Central memory CD8-positive, alpha-beta T cell (primary cell): ENCODE results near the gene CAMTA1.

Experiments
- ATAC-seq: fragments of 150-1000 bp; cut with Tn5 transposase; replicated peaks from 2 replicates; pipeline ENCODE4 v1.10.0; 2022; ENCODE audit warnings: mild to moderate bottlenecking, moderate FRiP score, moderate number of reproducible peaks; ENCODE audit not compliant: poor library complexity, severe bottlenecking; ENCODE audit errors: extremely low read depth
- DNase-seq, 2 donors: peaks; one replicate each; pipeline ENCODE4 v3.0.0; 2021; ENCODE audit warnings: low spot score in 2 of 2
- H3K27ac Mint-ChIP-seq: one replicate; pipeline ENCODE4 v1.8.0; 2022; ENCODE audit warnings: low read depth, mild to moderate bottlenecking, moderate library complexity, mixed read lengths
- H3K27me3 Mint-ChIP-seq: one replicate; pipeline ENCODE4 v1.8.0; 2022; ENCODE audit warnings: mixed read lengths
- H3K36me3 Mint-ChIP-seq: one replicate; pipeline ENCODE4 v1.8.0; 2022; ENCODE audit warnings: mild to moderate bottlenecking, moderate library complexity, mixed read lengths; ENCODE audit not compliant: insufficient read depth
- H3K4me1 Mint-ChIP-seq: one replicate; pipeline ENCODE4 v1.8.0; 2022; ENCODE audit warnings: mixed read lengths
- H3K4me3 Mint-ChIP-seq: one replicate; pipeline ENCODE4 v1.8.0; 2022; ENCODE audit warnings: mild to moderate bottlenecking, moderate library complexity, mixed read lengths
- H3K9me3 Mint-ChIP-seq: one replicate; pipeline ENCODE4 v1.8.0; 2022; ENCODE audit warnings: mixed read lengths

CAMTA1 gene

GRCh38 chr1:7613106-7613850, 828.0 kb downstream of the CAMTA1 start:
- no peak overlapping the region for H3K4me3 Mint-ChIP-seq
- H3K4me1 Mint-ChIP-seq: no peaks in the 10 kb centered on the region
- H3K27ac Mint-ChIP-seq: no peak overlapping the region
- no peaks in the 10 kb centered on the region for H3K9me3 Mint-ChIP-seq
- H3K36me3 Mint-ChIP-seq: no peaks in the 10 kb centered on the region
- DNase-seq (no peak), ATAC-seq (no peak)
- peaks cover 59% of the 10 kb centered on the region for H3K27me3 Mint-ChIP-seq

DNA sequence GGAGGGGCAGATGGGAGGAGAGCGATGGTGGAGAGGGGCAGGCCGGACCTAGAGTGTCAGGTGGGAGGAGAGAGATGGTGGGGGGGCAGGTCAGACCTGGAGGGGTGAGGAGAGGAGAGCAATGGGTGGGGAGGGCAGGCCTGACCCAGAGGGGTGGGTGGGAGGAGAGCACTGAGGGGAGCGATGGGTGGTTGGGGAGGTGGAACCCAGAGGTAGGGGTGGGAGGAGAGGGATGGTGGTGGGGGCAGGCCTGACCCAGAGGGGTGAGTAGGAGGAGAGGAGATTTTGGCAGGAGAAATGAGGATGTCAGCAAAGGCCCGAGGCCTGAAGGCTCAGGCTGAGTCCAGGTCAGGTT, 828.6 kb downstream of the CAMTA1 start:
- DNase-seq: no peak
- Mint-ChIP-seq H3K4me3 (no peak overlapping the region), H3K36me3 (no peaks in the 10 kb centered on the region), H3K27ac (no peak overlapping the region), H3K4me1 (no peaks in the 10 kb centered on the region), H3K9me3 (no peaks in the 10 kb centered on the region), H3K27me3 (peaks cover 65% of the 10 kb centered on the region)
- no peak for ATAC-seq

DNA sequence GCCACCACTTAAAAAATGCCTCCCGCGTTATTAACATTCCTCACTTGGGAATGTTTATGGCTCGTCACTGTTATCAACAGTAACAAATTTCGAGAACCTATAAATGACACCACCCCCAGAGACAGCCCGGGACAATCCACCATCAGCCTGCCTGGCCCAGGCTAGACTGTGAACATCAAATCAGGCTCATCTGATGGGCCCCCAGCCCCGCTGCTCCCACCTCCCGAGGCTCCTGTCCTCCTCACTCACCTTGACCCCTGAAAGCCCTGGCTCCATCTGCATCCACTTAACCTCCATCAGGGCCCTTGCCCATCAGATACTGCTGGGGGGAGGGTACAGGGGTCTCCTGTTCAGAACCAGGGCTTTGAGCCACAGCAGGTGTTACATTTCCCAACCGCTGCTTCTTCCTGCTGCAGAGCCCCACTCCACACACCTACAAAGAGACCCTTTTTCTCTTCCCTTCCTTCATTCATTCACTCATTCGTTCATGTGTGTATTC, 829.4 kb downstream of the CAMTA1 start:
- ATAC-seq (no peak), DNase-seq (no peak)
- Mint-ChIP-seq H3K27me3 (peaks cover 69% of the 10 kb centered on the region), H3K36me3 (no peaks in the 10 kb centered on the region), H3K27ac (no peak overlapping the region), H3K4me3 (no peak overlapping the region), H3K4me1 (no peaks in the 10 kb centered on the region), H3K9me3 (no peaks in the 10 kb centered on the region)

DNA sequence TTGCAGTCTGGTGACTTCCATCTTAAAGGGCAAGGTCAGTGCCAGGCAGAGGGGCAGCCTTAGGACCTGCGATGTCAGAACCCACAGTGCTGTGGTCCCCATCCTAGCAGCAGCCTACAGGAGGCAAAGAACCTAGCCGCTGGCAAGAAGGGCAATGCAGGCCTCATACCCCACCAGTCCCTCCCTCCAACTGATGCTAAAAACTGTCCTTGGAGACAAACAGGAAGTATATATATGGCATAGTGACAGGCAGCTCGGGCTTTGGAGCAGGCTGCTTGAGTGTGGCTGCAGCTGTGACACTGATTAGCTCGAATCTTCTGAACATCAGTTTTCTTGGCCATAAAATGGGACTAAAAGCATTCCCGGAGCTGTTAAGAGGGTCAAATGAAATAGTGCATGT, 829.9 kb downstream of the CAMTA1 start:
- H3K36me3 Mint-ChIP-seq: no peaks in the 10 kb centered on the region
- ATAC-seq (no peak), DNase-seq (no peak)
- no peak overlapping the region for H3K27ac Mint-ChIP-seq
- peaks cover 69% of the 10 kb centered on the region for H3K27me3 Mint-ChIP-seq
- H3K9me3 Mint-ChIP-seq: no peaks in the 10 kb centered on the region
- no peak overlapping the region for H3K4me3 Mint-ChIP-seq
- H3K4me1 Mint-ChIP-seq: no peaks in the 10 kb centered on the region

GRCh38 chr1:7616076-7616832, 831.0 kb downstream of the CAMTA1 start:
- Mint-ChIP-seq H3K27ac (no peak overlapping the region), H3K9me3 (no peaks in the 10 kb centered on the region), H3K36me3 (no peaks in the 10 kb centered on the region), H3K27me3 (peaks cover 74% of the 10 kb centered on the region), H3K4me3 (no peak overlapping the region), H3K4me1 (no peaks in the 10 kb centered on the region)
- DNase-seq (no peak), ATAC-seq (no peak)

DNA sequence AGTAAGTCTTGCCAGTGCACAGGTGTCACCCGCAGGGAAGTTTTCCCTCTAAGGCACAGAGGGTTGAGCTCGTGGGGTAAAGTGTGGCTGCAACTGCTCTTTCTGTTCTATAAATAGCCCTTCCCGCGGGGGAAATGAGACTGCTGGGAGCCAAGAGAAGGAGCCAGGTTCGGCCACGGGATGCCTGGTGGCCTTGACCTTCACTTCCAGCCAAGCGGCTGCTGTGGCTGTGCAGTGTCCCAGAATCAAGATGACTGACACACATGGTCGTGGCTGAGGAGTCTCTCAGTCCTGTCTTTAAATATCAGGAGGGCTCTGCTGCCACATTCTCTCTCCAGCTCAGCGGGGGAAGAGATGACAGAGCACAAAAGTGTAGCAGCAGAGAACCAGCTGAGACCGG, 831.7 kb downstream of the CAMTA1 start:
- H3K9me3 Mint-ChIP-seq: no peaks in the 10 kb centered on the region
- H3K4me3 Mint-ChIP-seq: no peak overlapping the region
- H3K4me1 Mint-ChIP-seq: no peaks in the 10 kb centered on the region
- no peak overlapping the region for H3K27ac Mint-ChIP-seq
- no peak for ATAC-seq
- peaks cover 76% of the 10 kb centered on the region for H3K27me3 Mint-ChIP-seq
- no peak for DNase-seq
- H3K36me3 Mint-ChIP-seq: no peaks in the 10 kb centered on the region

- ATAC-seq (no peak), DNase-seq (no peak)
- H3K27ac Mint-ChIP-seq: no peak overlapping the region
- peaks cover 76% of the 10 kb centered on the region for H3K27me3 Mint-ChIP-seq
- H3K36me3 Mint-ChIP-seq: no peaks in the 10 kb centered on the region
- no peaks in the 10 kb centered on the region for H3K9me3 Mint-ChIP-seq
- H3K4me3 Mint-ChIP-seq: no peak overlapping the region
- H3K4me1 Mint-ChIP-seq: no peaks in the 10 kb centered on the region
Observed at GRCh38 chr1:7617826-7618225, 832.6 kb downstream of the CAMTA1 start.

GRCh38 chr1:7620196-7620595, 834.9 kb downstream of the CAMTA1 start:
- no peaks in the 10 kb centered on the region for H3K9me3 Mint-ChIP-seq
- ATAC-seq: no peak
- peaks cover 71% of the 10 kb centered on the region for H3K27me3 Mint-ChIP-seq
- H3K4me3 Mint-ChIP-seq: no peak overlapping the region
- H3K36me3 Mint-ChIP-seq: no peaks in the 10 kb centered on the region
- no peak for DNase-seq
- H3K4me1 Mint-ChIP-seq: no peaks in the 10 kb centered on the region
- no peak overlapping the region for H3K27ac Mint-ChIP-seq

DNA sequence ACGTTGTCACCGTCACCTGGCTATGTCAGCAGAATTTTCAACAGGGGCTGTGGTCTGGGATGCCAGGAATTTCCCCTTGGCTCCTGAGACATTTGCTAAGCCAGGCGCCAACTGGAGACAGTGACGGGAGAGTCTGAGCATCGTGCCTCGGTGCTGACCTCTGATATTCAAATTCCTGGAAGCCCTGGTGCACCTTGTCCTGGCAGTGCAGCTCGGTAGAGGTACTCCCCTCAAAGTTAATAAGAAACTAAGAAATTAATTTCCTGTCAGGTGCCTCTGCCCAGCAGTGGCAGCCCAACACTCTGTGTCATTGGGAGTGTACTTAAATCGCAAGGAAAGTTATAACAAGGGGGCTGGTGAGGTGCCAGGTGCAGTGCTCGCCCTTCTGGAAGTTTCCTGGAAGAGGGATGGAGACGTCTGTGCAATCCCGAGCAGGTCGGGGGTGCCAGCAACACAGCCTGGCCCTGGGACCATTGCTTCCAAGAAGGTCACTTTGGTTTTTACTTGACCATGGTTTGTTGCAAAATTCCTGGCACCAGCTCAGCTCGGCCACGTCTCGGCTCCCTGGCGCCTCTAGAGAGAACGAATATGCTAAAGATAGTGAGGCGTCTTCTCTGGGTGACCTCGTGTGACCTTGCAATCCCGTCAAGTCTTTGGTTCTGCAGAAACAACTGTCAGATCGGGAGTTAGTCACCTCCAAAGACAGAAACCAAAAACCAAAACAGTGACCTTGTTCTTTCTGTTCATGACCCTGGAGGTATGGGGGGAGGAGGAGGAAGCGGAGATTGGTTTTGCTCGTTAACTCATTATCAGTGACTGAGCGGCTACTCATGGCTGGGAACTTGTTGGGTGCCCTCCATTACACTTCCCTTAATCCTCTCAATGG, 836.3 kb downstream of the CAMTA1 start:
- Mint-ChIP-seq H3K27ac (no peak overlapping the region), H3K27me3 (peaks cover 77% of the 10 kb centered on the region), H3K9me3 (no peaks in the 10 kb centered on the region), H3K4me1 (no peaks in the 10 kb centered on the region), H3K4me3 (no peak overlapping the region), H3K36me3 (no peaks in the 10 kb centered on the region)
- no peak for DNase-seq
- no peak for ATAC-seq

DNA sequence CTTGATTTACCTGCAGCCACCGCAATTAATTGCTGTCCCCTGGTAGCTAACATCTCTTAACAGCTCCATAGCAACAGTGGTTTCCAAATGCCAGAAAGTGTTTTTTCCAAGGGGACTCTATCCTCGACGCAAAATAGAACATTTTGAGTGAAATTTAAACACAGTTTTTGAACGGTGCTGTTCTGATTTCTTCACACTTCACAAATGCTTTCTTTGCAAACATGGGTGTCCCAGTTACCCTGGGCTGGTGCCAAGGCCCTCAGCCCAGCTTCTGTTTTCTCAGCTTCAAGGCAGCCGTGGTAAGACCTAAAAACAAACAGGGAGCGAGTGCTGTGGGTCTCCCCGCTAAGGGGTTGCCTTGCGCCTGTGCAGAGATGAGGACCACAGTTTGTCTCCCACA, 838.6 kb downstream of the CAMTA1 start:
- H3K27ac Mint-ChIP-seq: no peak overlapping the region
- no peak for DNase-seq
- no peaks in the 10 kb centered on the region for H3K4me1 Mint-ChIP-seq
- no peaks in the 10 kb centered on the region for H3K36me3 Mint-ChIP-seq
- no peak overlapping the region for H3K4me3 Mint-ChIP-seq
- peaks cover 86% of the 10 kb centered on the region for H3K27me3 Mint-ChIP-seq
- ATAC-seq: no peak
- no peaks in the 10 kb centered on the region for H3K9me3 Mint-ChIP-seq

GRCh38 chr1:7624791-7625355, 839.6 kb downstream of the CAMTA1 start:
- H3K27ac Mint-ChIP-seq: no peak overlapping the region

GRCh38 chr1:7625401-7625800, 840.1 kb downstream of the CAMTA1 start:
- Mint-ChIP-seq H3K27me3 (peaks cover 86% of the 10 kb centered on the region), H3K27ac (no peak overlapping the region), H3K36me3 (no peaks in the 10 kb centered on the region)

More at GRCh38 chr1:7624791-7625355, 839.6 kb downstream of the CAMTA1 start:
- no peak for ATAC-seq
- Mint-ChIP-seq H3K9me3 (no peaks in the 10 kb centered on the region), H3K27me3 (peaks cover 86% of the 10 kb centered on the region), H3K4me3 (no peak overlapping the region), H3K36me3 (no peaks in the 10 kb centered on the region), H3K4me1 (no peaks in the 10 kb centered on the region)
- no peak for DNase-seq

More at GRCh38 chr1:7625401-7625800, 840.1 kb downstream of the CAMTA1 start:
- no peaks in the 10 kb centered on the region for H3K4me1 Mint-ChIP-seq
- DNase-seq (no peak), ATAC-seq (no peak)
- H3K9me3 Mint-ChIP-seq: no peaks in the 10 kb centered on the region
- H3K4me3 Mint-ChIP-seq: no peak overlapping the region
